GM19452 (cell line): ENCODE measurements around the gene PTH1R.

ENCODE experiments used
- ATAC-seq: cut with Tn5 transposase; IDR thresholded peaks from one replicate; pipeline ENCODE4 v1.9.1; 2021; ENCODE audit not compliant: unreplicated experiment

PTH1R gene

GRCh38 chr3:46942481-46943236 lies 65.1 kb downstream of the PTH1R start:
- no peak for ATAC-seq

GRCh38 chr3:46943237-46944187 lies 66.0 kb downstream of the PTH1R start:
- ATAC-seq = peak; percentile 44

- no peak for ATAC-seq
These were observed 66.7 kb downstream of the PTH1R start for GRCh38 chr3:46944191-46944590.

GRCh38 chr3:46946416-46946815 lies 68.9 kb downstream of the PTH1R start:
- ATAC-seq = no peak

- no peak for ATAC-seq
These were observed 69.5 kb downstream of the PTH1R start for GRCh38 chr3:46946856-46947545.

- ATAC-seq = no peak
These were observed 70.0 kb downstream of the PTH1R start for GRCh38 chr3:46947546-46947901.

- no peak for ATAC-seq
These were observed 70.7 kb downstream of the PTH1R start for GRCh38 chr3:46947981-46948791.

GRCh38 chr3:46948830-46949671 lies 71.5 kb downstream of the PTH1R start:
- ATAC-seq = peak; percentile 60

- no peak for ATAC-seq
These were observed 72.7 kb downstream of the PTH1R start for GRCh38 chr3:46950177-46950576.

- ATAC-seq = no peak
These were observed 73.2 kb downstream of the PTH1R start for GRCh38 chr3:46950650-46951241.

- no peak for ATAC-seq
These were observed 75.3 kb downstream of the PTH1R start for GRCh38 chr3:46952813-46953212.
